Dendritic cell treated with granulocyte-macrophage colony-stimulating factor and Interleukin-4, amounts not matched to agents 40 ng/mL and 50 ng/mL, for 4 days (primary cell): ENCODE measurements around the gene BMP8A.
"Not testable (repeated sequence)": the region's sequence is repeated elsewhere in the genome, so short reads cannot be mapped to it uniquely, and the experiment has no call there.

Experiments
- H3K27ac Mint-ChIP-seq: one replicate; pipeline ENCODE4 v1.8.0; 2022; ENCODE audit warnings: mild to moderate bottlenecking, mixed read lengths
- H3K27me3 Mint-ChIP-seq: one replicate; pipeline ENCODE4 v1.8.0; 2022; ENCODE audit warnings: mild to moderate bottlenecking, mixed read lengths
- H3K36me3 Mint-ChIP-seq: one replicate; pipeline ENCODE4 v1.8.0; 2022; ENCODE audit warnings: low read depth, mixed read lengths
- H3K4me1 Mint-ChIP-seq: one replicate; pipeline ENCODE4 v1.8.0; 2022; ENCODE audit warnings: low read depth, mixed read lengths
- H3K4me3 Mint-ChIP-seq: one replicate; pipeline ENCODE4 v1.8.0; 2022; ENCODE audit warnings: mild to moderate bottlenecking, moderate library complexity, mixed read lengths
- H3K9me3 Mint-ChIP-seq: one replicate; pipeline ENCODE4 v1.8.0; 2022; ENCODE audit warnings: mixed read lengths
- intact Hi-C: fragments of 100-400 bp; cut with micrococcal nuclease; formaldehyde crosslinking; loops from one replicate; pipeline ENCODE4 v1.15.0; 2022

Gene BMP8A

DNA sequence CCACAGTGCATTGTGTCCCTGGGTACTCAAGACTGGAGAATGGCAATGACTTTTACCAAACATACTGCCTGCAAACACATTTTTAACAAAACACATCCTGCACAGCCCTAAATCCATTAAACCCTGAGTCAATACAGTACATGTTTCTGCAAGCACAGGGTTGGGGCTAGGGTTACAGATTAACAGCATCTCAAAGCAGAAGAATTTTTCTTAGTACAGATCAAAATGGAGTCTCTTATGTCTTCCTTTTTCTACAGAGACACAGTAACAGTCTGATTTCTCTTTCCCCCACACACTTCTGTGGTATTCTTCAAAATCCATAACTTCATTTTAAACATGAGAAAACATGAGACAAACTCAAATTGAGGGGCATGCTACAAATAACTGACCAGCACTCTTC, 13.9 kb downstream of the BMP8A start:
- H3K36me3 Mint-ChIP-seq = no peaks in the 10 kb centered on the region
- no peak overlapping the region for H3K4me3 Mint-ChIP-seq
- H3K27ac Mint-ChIP-seq = no peak overlapping the region
- intact Hi-C loops = no loop called here
- H3K27me3 Mint-ChIP-seq = peaks cover 32% of the 10 kb centered on the region
- H3K4me1 Mint-ChIP-seq = peaks cover 7% of the 10 kb centered on the region
- no peaks in the 10 kb centered on the region for H3K9me3 Mint-ChIP-seq

- Mint-ChIP-seq H3K36me3 (no peaks in the 10 kb centered on the region), H3K27ac (no peak overlapping the region), H3K9me3 (no peaks in the 10 kb centered on the region), H3K4me1 (peaks cover 7% of the 10 kb centered on the region), H3K27me3 (peaks cover 39% of the 10 kb centered on the region), H3K4me3 (no peak overlapping the region)
- intact Hi-C loops = no loop called here
These were observed 15.9 kb downstream of the BMP8A start for GRCh38 chr1:39507230-39507928.

DNA sequence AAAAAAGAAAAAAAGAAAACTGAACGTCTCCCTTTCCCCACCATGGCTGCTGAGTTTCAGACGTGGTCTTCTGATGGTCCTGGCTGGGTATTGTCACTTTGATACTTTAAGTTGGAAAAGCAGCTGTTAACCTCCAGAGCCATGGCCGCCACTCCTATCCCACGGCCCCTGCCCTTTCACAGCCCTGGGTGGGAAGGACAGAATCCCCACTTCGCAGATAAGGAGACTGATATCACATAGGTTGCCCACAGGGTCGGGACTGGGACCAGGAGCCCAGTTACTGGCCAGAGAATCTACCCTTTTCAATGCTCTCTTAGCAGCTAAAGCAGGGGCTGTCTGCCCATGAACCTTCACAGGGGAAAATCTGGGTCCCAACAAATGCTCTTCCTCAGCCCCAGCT, 16.8 kb downstream of the BMP8A start:
- H3K27me3 Mint-ChIP-seq = peaks cover 40% of the 10 kb centered on the region
- intact Hi-C loops = no loop called here
- H3K27ac Mint-ChIP-seq = no peak overlapping the region
- peaks cover 7% of the 10 kb centered on the region for H3K4me1 Mint-ChIP-seq
- H3K9me3 Mint-ChIP-seq = no peaks in the 10 kb centered on the region
- H3K36me3 Mint-ChIP-seq = no peaks in the 10 kb centered on the region
- H3K4me3 Mint-ChIP-seq = no peak overlapping the region

DNA sequence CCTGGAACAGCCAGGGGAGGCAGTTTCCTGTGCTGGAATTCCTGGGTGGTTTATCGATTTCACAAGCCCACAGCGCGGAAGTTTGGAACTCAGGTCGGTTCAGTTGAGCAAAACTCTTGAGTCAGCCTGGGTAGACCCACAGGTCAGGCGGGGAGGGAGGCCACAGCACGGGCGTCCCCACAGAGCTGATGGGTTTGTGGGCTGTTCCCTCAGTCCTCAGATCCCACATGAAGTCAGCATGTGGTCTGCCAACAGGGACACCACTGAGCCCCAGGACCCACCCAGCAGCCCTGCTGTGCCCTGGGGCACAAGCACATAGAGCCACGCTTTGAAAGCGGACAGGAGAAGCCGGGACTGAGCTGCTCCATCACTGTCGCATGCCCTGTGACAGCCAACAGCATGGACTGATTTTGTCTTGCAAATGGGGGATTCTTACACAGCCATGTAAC, 17.4 kb downstream of the BMP8A start:
- Mint-ChIP-seq H3K9me3 (no peaks in the 10 kb centered on the region), H3K27ac (no peak overlapping the region), H3K36me3 (no peaks in the 10 kb centered on the region), H3K4me3 (no peak overlapping the region), H3K27me3 (peaks cover 41% of the 10 kb centered on the region), H3K4me1 (peaks cover 7% of the 10 kb centered on the region)
- intact Hi-C loops = no loop called here

DNA sequence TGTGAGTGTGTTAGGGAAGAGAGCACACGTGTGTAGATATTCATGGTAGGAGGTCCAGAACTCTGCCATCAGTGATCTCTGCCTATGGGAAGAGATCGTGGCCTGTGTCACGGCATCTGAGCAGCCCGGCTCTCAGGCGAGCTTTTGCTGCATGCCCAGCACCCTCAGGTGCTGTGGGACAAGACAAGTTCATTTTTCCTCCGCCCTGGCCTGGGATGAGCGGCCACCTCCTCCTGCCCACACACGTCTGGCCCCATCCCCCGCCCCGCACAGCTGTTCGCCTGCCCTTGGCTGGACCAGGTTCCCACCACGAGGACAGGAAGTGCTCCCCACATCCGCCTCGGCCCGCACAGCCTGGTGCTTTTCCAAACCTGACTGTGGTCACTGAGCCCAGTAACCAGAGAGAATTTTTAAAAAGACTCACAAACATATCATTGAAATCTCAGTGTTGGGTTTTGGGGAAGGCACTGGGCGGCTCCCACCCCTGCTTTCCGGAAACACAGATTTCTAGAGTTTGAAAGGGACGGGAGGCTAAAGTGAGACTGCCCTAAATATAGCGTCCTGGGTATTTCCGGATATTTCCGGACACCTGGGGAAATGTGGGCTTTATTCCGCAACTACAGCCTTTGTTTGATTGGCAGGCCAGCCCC, 18.0 kb downstream of the BMP8A start:
- intact Hi-C loops = no loop called here
- Mint-ChIP-seq H3K36me3 (no peaks in the 10 kb centered on the region), H3K27ac (peak overlapping the region; percentile 8), H3K4me1 (peaks cover 7% of the 10 kb centered on the region), H3K9me3 (no peaks in the 10 kb centered on the region), H3K27me3 (peaks cover 42% of the 10 kb centered on the region), H3K4me3 (no peak overlapping the region)

DNA sequence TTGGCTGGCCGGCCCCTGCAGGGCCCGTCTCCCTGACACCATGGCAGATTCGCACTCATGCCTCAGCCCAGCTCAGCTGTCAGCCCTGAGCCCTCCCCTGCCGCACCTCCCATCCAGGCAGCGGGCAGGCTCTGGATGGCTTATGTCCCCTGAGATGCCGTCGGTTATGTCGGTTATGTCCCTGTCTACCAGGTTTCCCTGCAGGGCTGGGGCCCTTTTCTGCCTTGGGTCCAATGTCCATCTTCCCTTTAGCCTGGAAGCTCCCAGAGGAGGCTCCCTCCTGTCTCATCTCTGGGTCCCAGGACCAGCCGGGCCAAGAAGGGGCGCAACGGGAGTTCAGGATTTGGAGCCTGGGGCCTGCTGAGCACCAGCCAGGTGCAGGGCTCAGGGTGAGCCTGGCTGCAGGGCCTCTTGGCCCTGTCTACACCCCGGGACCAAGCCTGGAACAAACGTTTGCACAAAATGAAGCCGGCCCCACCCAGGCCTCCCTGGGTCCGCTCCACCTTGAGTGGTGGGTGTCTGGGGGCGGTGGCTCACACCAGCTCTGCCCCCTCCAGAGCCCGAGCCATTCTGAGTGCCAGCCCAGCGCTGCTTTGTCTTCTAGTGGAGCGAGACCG, 19.2 kb downstream of the BMP8A start:
- H3K27ac Mint-ChIP-seq, intact Hi-C loops, H3K4me1 Mint-ChIP-seq, H3K36me3 Mint-ChIP-seq, H3K9me3 Mint-ChIP-seq, H3K4me3 Mint-ChIP-seq: not testable (repeated sequence)
- H3K27me3 Mint-ChIP-seq = peaks cover 45% of the 10 kb centered on the region

DNA sequence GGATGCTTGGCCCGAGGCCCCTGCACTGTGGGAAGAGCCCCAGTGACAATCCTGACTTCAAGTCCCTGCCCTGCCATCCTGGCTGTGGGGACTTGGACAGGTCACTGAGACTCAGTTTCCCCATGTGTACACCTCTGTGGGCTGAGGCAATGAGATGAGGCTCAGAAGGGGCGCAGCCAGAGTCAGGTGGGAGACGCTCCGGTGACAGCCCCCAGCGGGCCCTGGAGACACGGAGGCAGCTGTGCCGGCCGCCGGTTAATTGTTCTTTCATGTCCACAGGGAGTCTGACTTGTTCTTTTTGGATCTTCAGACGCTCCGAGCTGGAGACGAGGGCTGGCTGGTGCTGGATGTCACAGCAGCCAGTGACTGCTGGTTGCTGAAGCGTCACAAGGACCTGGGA, 20.0 kb downstream of the BMP8A start:
- H3K4me1 Mint-ChIP-seq, intact Hi-C loops, H3K9me3 Mint-ChIP-seq: not testable (repeated sequence)

DNA sequence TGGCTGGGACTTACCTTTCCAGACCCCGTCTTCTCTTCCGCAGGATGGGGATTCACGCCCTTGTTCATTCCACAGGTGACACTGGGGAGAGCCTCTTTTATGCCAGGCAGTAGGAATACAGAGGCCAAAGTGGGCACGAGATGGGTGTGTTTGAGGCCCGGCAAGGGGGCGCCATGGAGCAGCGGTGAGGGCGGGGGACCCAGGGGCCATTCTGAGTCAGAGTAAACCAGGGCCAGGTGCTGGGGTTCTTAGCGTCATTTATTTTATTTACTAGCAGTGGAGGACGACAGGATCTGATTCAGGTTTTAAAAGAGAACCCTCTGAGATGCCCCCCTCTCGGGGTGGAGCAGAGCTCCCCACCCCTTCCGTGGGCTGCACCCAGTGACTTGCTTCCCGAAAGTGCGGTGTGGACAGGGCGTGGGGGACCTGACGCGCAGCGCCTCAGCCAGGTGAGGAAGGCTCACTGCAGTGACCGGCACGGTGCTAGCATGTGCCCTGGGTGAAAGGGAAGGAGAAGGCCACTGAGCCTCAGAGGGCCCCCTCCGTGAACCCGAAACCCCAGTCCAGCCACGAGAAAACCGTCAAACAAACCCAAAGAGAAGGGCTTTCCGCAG, 20.9 kb downstream of the BMP8A start:
- H3K36me3 Mint-ChIP-seq, H3K27ac Mint-ChIP-seq, H3K4me1 Mint-ChIP-seq, intact Hi-C loops, H3K9me3 Mint-ChIP-seq, H3K4me3 Mint-ChIP-seq: not testable (repeated sequence)
- peaks cover 38% of the 10 kb centered on the region for H3K27me3 Mint-ChIP-seq

More for the DNA sequence above, 20.0 kb downstream of the BMP8A start:
- H3K27ac Mint-ChIP-seq, H3K4me3 Mint-ChIP-seq, H3K36me3 Mint-ChIP-seq: not testable (repeated sequence)
- H3K27me3 Mint-ChIP-seq = peaks cover 45% of the 10 kb centered on the region

DNA sequence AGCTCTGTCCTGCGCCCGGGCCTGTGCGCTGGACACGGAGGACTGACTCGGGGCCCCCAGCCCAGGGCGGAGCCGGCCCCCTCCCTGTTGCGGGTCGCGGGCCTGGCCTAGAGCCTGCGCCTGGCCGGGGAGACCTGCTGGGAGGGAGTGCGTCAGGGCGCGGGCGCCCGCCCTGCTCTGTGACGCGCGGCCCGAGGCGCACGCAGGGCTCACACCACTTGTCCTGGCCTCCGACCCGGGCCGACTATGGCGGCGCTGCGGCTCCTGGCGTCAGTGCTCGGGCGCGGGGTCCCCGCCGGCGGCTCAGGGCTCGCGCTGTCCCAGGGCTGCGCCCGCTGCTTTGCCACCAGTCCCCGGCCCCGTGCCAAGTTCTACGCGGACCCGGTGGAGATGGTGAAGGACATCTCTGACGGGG, 23.3 kb downstream of the BMP8A start:
- H3K4me3 Mint-ChIP-seq, H3K36me3 Mint-ChIP-seq, intact Hi-C loops, H3K27ac Mint-ChIP-seq, H3K4me1 Mint-ChIP-seq, H3K9me3 Mint-ChIP-seq: not testable (repeated sequence)
- peaks cover 16% of the 10 kb centered on the region for H3K27me3 Mint-ChIP-seq

GRCh38 chr1:39515131-39516086, 24.0 kb downstream of the BMP8A start:
- H3K27ac Mint-ChIP-seq, H3K4me1 Mint-ChIP-seq, intact Hi-C loops, H3K9me3 Mint-ChIP-seq, H3K36me3 Mint-ChIP-seq: not testable (repeated sequence)
- peaks cover 14% of the 10 kb centered on the region for H3K27me3 Mint-ChIP-seq
- peak overlapping the region; percentile 56 for H3K4me3 Mint-ChIP-seq

DNA sequence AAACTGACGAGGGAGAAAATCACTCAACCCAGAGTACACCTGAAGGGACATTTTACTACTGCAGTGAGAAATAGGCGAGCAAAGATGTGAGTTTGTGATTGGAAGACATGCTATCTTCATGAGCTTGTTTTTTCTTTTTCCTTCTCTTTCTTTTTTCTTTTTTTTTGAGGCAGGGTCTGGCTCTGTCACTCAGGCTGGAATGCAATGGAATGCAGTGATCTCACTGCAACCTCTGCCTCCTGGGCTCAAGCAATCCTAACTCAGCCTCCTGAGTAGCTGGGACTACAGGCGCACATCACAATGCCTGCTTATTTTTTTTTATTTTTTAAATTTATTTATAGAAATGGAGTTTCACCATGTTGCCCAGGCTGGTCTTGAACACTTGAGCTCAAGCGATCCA, 25.4 kb downstream of the BMP8A start:
- intact Hi-C loops, H3K4me3 Mint-ChIP-seq, H3K27me3 Mint-ChIP-seq, H3K4me1 Mint-ChIP-seq, H3K27ac Mint-ChIP-seq, H3K9me3 Mint-ChIP-seq, H3K36me3 Mint-ChIP-seq: not testable (repeated sequence)

DNA sequence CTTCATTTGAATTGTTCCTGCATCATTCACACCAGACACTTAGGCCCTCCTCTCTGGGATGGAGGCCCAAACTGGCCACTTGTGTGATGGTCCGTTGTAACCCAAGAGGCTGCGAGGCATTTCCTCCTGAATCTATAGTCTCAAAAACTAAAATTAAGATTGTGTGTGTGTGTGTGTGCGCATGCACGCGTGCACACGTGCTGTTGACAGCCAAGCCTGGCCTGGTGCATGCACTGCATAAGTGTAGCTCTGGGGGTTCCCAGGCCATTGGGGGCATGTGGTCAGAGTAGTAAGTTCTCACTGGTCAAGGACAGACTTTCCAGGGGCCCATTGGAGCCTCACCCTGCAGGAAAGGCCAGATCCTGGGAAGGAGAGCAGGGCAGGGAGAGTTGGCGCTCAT, 26.5 kb downstream of the BMP8A start:
- H3K27me3 Mint-ChIP-seq, H3K9me3 Mint-ChIP-seq, H3K4me1 Mint-ChIP-seq, H3K27ac Mint-ChIP-seq, H3K36me3 Mint-ChIP-seq, H3K4me3 Mint-ChIP-seq, intact Hi-C loops: not testable (repeated sequence)

GRCh38 chr1:39519376-39519775, 27.9 kb downstream of the BMP8A start:
- H3K27me3 Mint-ChIP-seq, H3K27ac Mint-ChIP-seq, H3K4me3 Mint-ChIP-seq, intact Hi-C loops, H3K4me1 Mint-ChIP-seq, H3K9me3 Mint-ChIP-seq, H3K36me3 Mint-ChIP-seq: not testable (repeated sequence)
